Measurements from ENCODE around the gene PARP3. TPM values are rescaled to one million over a fixed set of nuclear protein-coding genes. Genes with fewer than 3 reads are reported as not detected.

The PARP3 gene
- total and polyA plus RNA-seq, 9 of the 15 experiments (the other 6 are each of a cell fraction or from before 2014, with no cell fraction given) = 0.46 to 6.6 (median 4.5) TPM

DNA sequence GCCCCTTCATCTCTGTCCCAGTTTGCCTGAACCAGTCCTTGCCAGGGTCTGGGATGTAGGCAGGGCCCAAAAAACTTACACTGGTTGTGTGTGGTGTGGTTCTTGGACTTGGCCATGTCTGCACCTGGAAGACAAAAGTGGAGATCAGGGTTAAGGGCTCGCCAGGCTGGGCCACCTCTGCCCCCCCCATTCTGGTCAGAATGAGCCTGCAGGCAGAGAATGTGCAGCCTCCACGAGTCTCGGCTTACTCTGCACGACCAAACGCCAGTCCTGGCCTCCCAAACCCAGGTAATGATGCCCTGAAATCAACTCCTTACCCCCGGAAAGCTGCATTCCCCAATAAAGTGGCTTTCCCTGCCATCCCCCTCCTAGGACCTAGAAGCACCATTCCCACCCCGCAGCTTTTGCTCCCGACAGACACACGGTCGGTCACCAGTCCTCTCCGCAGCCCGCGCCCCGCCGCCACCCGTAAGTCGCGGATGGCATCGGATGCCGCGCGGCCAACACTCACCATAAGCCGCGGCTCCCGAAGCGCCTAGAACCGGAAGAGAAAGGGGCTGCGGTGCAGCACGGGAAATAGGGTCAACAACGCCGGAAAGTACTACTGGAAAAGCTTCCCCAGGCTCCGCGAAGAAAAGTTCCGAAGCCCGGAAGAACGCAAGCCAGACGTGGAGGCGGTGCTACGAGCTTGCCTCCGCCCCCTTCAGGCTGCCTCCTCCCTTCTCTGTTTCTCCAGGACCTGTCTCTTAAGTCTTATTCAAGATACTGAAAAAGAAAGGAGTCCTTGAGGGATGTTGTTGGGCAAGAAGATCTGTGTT lies 53.4 kb downstream of the PARP3 start, which contains the start of gene RPL29 (continued):
- TF ChIP-seq, protein P1, sequence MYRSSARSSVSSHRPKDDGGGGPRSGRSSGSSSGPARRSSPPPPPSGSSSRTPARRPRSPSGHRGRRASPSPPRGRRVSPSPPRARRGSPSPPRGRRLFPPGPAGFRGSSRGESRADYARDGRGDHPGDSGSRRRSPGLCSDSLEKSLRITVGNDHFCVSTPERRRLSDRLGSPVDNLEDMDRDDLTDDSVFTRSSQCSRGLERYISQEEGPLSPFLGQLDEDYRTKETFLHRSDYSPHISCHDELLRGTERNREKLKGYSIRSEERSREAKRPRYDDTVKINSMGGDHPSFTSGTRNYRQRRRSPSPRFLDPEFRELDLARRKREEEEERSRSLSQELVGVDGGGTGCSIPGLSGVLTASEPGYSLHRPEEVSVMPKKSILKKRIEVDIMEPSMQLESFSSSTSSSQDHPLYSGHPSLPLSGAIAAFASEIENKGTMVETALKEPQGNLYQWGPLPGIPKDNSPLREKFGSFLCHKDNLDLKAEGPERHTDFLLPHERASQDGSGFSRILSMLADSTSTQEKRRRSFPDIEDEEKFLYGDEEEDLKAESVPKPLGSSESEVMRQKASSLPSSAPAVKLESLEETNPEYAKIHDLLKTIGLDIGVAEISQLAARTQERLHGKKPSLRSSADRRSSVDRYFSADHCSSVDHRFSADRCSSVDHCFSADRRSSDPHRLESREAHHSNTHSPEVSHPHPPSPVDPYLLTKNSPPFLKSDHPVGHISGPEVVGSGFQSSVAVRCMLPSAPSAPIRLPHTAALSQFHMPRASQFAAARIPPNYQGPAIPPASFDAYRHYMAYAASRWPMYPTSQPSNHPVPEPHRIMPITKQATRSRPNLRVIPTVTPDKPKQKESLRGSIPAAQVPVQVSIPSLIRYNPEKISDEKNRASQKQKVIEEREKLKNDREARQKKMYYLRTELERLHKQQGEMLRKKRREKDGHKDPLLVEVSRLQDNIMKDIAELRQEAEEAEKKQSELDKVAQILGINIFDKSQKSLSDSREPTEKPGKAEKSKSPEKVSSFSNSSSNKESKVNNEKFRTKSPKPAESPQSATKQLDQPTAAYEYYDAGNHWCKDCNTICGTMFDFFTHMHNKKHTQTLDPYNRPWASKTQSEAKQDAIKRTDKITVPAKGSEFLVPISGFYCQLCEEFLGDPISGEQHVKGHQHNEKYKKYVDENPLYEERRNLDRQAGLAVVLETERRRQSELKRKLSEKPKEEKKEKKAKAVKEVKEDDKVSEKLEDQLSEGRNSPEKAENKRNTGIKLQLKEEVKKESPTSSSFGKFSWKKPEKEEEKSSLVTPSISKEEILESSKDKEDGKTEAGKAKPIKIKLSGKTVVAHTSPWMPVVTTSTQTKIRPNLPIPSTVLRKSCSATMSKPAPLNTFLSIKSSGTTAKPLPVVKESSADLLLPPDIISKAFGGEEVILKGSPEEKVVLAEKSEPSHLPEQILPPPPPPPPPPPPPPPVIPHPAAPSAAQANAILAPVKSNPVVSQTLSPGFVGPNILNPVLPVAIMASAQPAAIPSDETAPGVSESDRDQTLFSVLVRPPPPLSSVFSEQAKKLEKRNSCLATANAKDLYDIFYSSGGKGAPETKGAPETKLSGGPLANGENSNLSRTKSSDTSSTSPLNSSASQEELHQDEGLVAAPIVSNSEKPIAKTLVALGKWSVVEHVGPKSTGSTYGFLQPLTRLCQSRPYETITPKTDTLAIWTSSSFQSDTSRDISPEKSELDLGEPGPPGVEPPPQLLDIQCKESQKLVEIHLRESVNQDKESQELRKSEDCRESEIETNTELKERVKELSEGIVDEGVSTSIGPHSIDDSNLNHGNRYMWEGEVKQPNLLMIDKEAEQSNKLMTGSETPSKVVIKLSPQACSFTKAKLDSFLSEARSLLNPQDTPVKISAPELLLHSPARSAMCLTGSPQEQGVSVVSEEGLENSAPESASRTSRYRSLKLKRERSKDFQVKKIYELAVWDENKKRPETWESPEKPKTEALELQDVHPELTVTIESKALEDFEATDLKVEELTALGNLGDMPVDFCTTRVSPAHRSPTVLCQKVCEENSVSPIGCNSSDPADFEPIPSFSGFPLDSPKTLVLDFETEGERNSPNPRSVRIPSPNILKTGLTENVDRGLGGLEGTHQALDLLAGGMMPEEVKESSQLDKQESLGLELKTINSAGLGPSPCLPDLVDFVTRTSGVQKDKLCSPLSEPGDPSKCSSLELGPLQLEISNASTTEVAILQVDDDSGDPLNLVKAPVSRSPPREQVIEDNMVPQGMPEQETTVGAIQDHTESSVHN (IDR thresholded peaks at IDR 0.05; ENCODE audit: borderline replicate concordance in 1 of 2, low read depth in 1 of 2) = peak in 1 of 2 experiments; percentile 91; a peak in 2 of 4 replicates
- no peak; a peak in 1 of 4 replicates for TF ChIP-seq ARNT (IDR thresholded peaks at IDR 0.05)
- TF ChIP-seq, protein P2, sequence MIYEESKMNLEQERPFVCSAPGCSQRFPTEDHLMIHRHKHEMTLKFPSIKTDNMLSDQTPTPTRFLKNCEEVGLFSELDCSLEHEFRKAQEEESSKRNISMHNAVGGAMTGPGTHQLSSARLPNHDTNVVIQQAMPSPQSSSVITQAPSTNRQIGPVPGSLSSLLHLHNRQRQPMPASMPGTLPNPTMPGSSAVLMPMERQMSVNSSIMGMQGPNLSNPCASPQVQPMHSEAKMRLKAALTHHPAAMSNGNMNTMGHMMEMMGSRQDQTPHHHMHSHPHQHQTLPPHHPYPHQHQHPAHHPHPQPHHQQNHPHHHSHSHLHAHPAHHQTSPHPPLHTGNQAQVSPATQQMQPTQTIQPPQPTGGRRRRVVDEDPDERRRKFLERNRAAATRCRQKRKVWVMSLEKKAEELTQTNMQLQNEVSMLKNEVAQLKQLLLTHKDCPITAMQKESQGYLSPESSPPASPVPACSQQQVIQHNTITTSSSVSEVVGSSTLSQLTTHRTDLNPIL (CRISPR knock-in tag; IDR thresholded peaks at IDR 0.05) = no peak
- peak; percentile 51; the same call in 1 of the 2 replicates for TF ChIP-seq ZNF24 (IDR thresholded peaks at IDR 0.05)
- TF ChIP-seq MAFK (IDR thresholded peaks at IDR 0.05; ENCODE audit: low read length) = no peak
- peak; percentile 55 for TF ChIP-seq EP300 (IDR thresholded peaks at IDR 0.05; ENCODE audit: low read length)
- no peak for TF ChIP-seq MED1 (CRISPR knock-in tag; IDR thresholded peaks at IDR 0.05; ENCODE audit: borderline replicate concordance)
- TF ChIP-seq, protein P3, sequence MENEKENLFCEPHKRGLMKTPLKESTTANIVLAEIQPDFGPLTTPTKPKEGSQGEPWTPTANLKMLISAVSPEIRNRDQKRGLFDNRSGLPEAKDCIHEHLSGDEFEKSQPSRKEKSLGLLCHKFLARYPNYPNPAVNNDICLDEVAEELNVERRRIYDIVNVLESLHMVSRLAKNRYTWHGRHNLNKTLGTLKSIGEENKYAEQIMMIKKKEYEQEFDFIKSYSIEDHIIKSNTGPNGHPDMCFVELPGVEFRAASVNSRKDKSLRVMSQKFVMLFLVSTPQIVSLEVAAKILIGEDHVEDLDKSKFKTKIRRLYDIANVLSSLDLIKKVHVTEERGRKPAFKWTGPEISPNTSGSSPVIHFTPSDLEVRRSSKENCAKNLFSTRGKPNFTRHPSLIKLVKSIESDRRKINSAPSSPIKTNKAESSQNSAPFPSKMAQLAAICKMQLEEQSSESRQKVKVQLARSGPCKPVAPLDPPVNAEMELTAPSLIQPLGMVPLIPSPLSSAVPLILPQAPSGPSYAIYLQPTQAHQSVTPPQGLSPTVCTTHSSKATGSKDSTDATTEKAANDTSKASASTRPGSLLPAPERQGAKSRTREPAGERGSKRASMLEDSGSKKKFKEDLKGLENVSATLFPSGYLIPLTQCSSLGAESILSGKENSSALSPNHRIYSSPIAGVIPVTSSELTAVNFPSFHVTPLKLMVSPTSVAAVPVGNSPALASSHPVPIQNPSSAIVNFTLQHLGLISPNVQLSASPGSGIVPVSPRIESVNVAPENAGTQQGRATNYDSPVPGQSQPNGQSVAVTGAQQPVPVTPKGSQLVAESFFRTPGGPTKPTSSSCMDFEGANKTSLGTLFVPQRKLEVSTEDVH (IDR thresholded peaks at IDR 0.05; ENCODE audit: low read depth, partially characterized antibody) = peak; percentile 93
- TF ChIP-seq ZNF134 (CRISPR knock-in tag; conservative IDR thresholded peaks at IDR 0.05) = no peak
- no peak for TF ChIP-seq SMARCC2 (IDR thresholded peaks at IDR 0.05; ENCODE audit: low read depth)
- no peak for TF ChIP-seq HNRNPH1 (optimal IDR thresholded peaks at IDR 0.05; ENCODE audit: low read depth, low read length)
- peak; percentile 94 for TF ChIP-seq ZEB2 (IDR thresholded peaks at IDR 0.05)
- TF ChIP-seq NFIC (IDR thresholded peaks at IDR 0.05) = peak; percentile 42
- peak; percentile 49; the same call in 1 of the 2 replicates for TF ChIP-seq KAT8 (IDR thresholded peaks at IDR 0.05; ENCODE audit: low read depth)
- TF ChIP-seq, protein P4, sequence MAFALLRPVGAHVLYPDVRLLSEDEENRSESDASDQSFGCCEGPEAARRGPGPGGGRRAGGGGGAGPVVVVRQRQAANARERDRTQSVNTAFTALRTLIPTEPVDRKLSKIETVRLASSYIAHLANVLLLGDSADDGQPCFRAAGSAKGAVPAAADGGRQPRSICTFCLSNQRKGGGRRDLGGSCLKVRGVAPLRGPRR (CRISPR knock-in tag; IDR thresholded peaks at IDR 0.05) = no peak
- peak; percentile 98 for TF ChIP-seq EP400 (IDR thresholded peaks at IDR 0.05)
